Caco-2 (cell line): Measurements from ENCODE around the gene SH3GL2. TPM values are rescaled to one million over a fixed set of nuclear protein-coding genes. Genes with fewer than 3 reads are reported as not detected.

Source experiments
- BruUV-seq: library from RNA; stranded (reverse); fragments of 400-500 nt; replicated peaks from 2 replicates; lab custom pipeline; 2021; lab: Mats Ljungman, UMichigan
- CTCF ChIA-PET: fragments of 300-600 bp; sonication (Branson Sonifier 250); formaldehyde crosslinking; loops from one replicate; lab custom pipeline; 2022; ENCODE audit warnings: antibody characterized with exemption; lab: Charles Lee
- POLR2A ChIA-PET: fragments of 300-600 bp; sonication (Branson Sonifier 250); formaldehyde crosslinking; loops from one replicate; lab custom pipeline; 2022; ENCODE audit warnings: antibody characterized with exemption; lab: Charles Lee
- DNase-seq, 2 experiments: peaks; one replicate each; pipeline versions ENCODE4 v3.0.0 to v3.0.0-alpha.2; 2020 to 2022
- H3K27me3 ChIP-seq: replicated peaks from 2 replicates; pipeline ENCODE4 v1.6.0; 2011; ENCODE audit warnings: low read length; ENCODE audit not compliant: control insufficient read depth, insufficient read depth
- H3K36me3 ChIP-seq: 2 replicates; pipeline ENCODE4 v1.5.1; 2011; ENCODE audit warnings: low read length; ENCODE audit not compliant: control insufficient read depth, insufficient read depth
- H3K4me1 ChIP-seq: fragments of 250-450 bp; sonication (Bioruptor Pico); 2 replicates; pipeline ENCODE4 v1.5.1; 2020; ENCODE audit warnings: mild to moderate bottlenecking
- H3K4me3 ChIP-seq: 2 replicates; pipeline ENCODE4 v1.5.1; 2011; ENCODE audit warnings: low read depth, mild to moderate bottlenecking, control low read depth, low read length
- H3K9me3 ChIP-seq: fragments of 250-450 bp; sonication (Bioruptor Pico); 2 replicates; pipeline ENCODE4 v1.5.1; 2020; ENCODE audit warnings: mild to moderate bottlenecking, moderate library complexity
- H3K27ac Mint-ChIP-seq: one replicate; pipeline ENCODE4 v1.8.0; 2022; ENCODE audit warnings: mixed read lengths; ENCODE audit not compliant: unreplicated experiment
- H3K27me3 Mint-ChIP-seq: one replicate; pipeline ENCODE4 v1.8.0; 2022; ENCODE audit warnings: mixed read lengths; ENCODE audit not compliant: insufficient read depth, unreplicated experiment
- H3K36me3 Mint-ChIP-seq: one replicate; pipeline ENCODE4 v1.8.0; 2022; ENCODE audit warnings: mild to moderate bottlenecking, mixed read lengths; ENCODE audit not compliant: insufficient read depth, unreplicated experiment
- H3K4me1 Mint-ChIP-seq: one replicate; pipeline ENCODE4 v1.8.0; 2022; ENCODE audit warnings: low read depth, mixed read lengths; ENCODE audit not compliant: unreplicated experiment
- H3K4me3 Mint-ChIP-seq: one replicate; pipeline ENCODE4 v1.8.0; 2022; ENCODE audit warnings: mild to moderate bottlenecking, moderate library complexity, mixed read lengths; ENCODE audit not compliant: unreplicated experiment
- H3K9me3 Mint-ChIP-seq: one replicate; pipeline ENCODE4 v1.8.0; 2022; ENCODE audit warnings: mixed read lengths; ENCODE audit not compliant: unreplicated experiment
- intact Hi-C: fragments of 100-400 bp; cut with micrococcal nuclease; formaldehyde crosslinking; loops from one replicate; pipeline ENCODE4 v1.10.0; 2022; ENCODE audit not compliant: unreplicated experiment
- total RNA-seq: library from RNA; stranded (reverse); gene quantifications from 2 replicates; pipeline ENCODE4 v1.2.3, GENCODE V29; 2022
- TF ChIP-seq, protein P1 (sequence below), 2 experiments: fragments of 200-600 bp in 1 of 2; IDR thresholded peaks; 1 replicate in 1 of 2; 2 replicates in 1 of 2; pipeline versions ENCODE4 v1.5.1 to v1.8.0; 2011 to 2022; ENCODE audit warnings: antibody characterized with exemption in 1 of 2, control low read depth in 1 of 2, inconsistent platforms in 1 of 2, low read depth in 1 of 2, low read length in 1 of 2, mild to moderate bottlenecking in 1 of 2, moderate library complexity in 1 of 2; ENCODE audit not compliant: insufficient read depth in 1 of 2, severe bottlenecking in 1 of 2, unreplicated experiment in 1 of 2

Gene SH3GL2
- total RNA-seq, 1 experiment from 2014 or later = not detected

DNA sequence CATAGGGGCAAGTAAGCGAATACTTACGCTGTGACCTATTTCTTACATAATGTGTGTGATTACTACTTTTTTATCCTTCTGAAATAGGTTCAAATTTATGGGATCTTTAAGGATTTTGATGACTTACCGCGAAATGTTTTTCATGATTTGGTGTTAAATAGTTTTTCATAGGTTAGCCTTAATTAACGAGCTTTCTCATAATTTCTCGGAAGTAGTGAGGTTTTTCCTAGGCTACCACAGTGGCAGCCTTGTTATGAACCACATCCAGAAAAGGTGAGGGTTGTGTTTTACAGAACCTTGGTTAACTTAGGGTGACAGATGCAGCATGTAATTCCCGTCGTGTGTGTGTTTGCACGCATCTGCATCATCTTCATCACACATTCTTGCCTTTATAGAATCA lies 1.3 kb downstream of the SH3GL2 start:
- Histone ChIP-seq H3K27me3 (no peaks in the 10 kb centered on the region; the same call in 1 of the 2 replicates), H3K4me3 (no peak overlapping the region), H3K4me1 (no peaks in the 10 kb centered on the region), H3K36me3 (no peaks in the 10 kb centered on the region), H3K9me3 (no peaks in the 10 kb centered on the region)
- ChIA-PET POLR2A (no interaction called here), CTCF (no interaction called here)
- TF ChIP-seq, protein P1, sequence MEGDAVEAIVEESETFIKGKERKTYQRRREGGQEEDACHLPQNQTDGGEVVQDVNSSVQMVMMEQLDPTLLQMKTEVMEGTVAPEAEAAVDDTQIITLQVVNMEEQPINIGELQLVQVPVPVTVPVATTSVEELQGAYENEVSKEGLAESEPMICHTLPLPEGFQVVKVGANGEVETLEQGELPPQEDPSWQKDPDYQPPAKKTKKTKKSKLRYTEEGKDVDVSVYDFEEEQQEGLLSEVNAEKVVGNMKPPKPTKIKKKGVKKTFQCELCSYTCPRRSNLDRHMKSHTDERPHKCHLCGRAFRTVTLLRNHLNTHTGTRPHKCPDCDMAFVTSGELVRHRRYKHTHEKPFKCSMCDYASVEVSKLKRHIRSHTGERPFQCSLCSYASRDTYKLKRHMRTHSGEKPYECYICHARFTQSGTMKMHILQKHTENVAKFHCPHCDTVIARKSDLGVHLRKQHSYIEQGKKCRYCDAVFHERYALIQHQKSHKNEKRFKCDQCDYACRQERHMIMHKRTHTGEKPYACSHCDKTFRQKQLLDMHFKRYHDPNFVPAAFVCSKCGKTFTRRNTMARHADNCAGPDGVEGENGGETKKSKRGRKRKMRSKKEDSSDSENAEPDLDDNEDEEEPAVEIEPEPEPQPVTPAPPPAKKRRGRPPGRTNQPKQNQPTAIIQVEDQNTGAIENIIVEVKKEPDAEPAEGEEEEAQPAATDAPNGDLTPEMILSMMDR (IDR thresholded peaks at IDR 0.05; ENCODE audit: insufficient read depth in 1 of 2, low read depth in 1 of 2, low read length in 1 of 2, severe bottlenecking in 1 of 2, unreplicated experiment in 1 of 2) = no peak
- no peaks in the 10 kb centered on the region for H3K36me3 Mint-ChIP-seq
- no peak overlapping the region for H3K4me3 Mint-ChIP-seq
- no peaks in the 10 kb centered on the region for H3K4me1 Mint-ChIP-seq
- no TSS peak for BruUV-seq
- H3K27me3 Mint-ChIP-seq = peaks cover 17% of the 10 kb centered on the region
- intact Hi-C loops = no loop called here
- no peak overlapping the region for H3K27ac Mint-ChIP-seq
- H3K9me3 Mint-ChIP-seq = no peaks in the 10 kb centered on the region
- DNase-seq = no peak

DNA sequence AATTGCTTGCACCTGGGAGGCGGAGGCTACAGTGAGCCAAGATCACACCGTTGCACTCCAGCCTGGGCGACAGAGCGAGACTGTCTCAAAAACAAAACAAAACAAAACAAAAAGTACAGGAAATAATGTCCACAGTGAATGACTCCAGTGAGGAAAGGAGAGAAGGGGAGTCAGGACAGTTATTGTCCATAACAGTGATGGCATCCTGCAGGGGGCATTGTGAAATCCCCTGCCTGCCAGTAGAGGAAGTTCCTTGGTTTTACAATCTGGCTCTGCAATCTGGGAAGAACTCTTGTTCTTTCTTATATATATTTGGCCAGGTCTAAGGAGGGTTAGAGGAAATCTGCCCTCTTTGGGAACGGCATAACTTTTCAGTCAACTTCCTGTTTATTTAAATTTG lies 8.2 kb downstream of the SH3GL2 start:
- Histone ChIP-seq H3K4me1 (no peaks in the 10 kb centered on the region), H3K4me3 (no peak overlapping the region), H3K36me3 (no peaks in the 10 kb centered on the region), H3K27me3 (no peaks in the 10 kb centered on the region), H3K9me3 (no peaks in the 10 kb centered on the region)
- no peaks in the 10 kb centered on the region for H3K9me3 Mint-ChIP-seq
- H3K36me3 Mint-ChIP-seq = peaks cover 7% of the 10 kb centered on the region
- ChIA-PET POLR2A (no interaction called here), CTCF (no interaction called here)
- DNase-seq = no peak
- TF ChIP-seq, protein P1 (IDR thresholded peaks at IDR 0.05; ENCODE audit: insufficient read depth in 1 of 2, low read depth in 1 of 2, low read length in 1 of 2, severe bottlenecking in 1 of 2, unreplicated experiment in 1 of 2) = no peak
- intact Hi-C loops = no loop called here
- H3K27ac Mint-ChIP-seq = no peak overlapping the region
- no peak overlapping the region for H3K4me3 Mint-ChIP-seq
- BruUV-seq = no TSS peak
- H3K4me1 Mint-ChIP-seq = no peaks in the 10 kb centered on the region
- peaks cover 8% of the 10 kb centered on the region for H3K27me3 Mint-ChIP-seq

DNA sequence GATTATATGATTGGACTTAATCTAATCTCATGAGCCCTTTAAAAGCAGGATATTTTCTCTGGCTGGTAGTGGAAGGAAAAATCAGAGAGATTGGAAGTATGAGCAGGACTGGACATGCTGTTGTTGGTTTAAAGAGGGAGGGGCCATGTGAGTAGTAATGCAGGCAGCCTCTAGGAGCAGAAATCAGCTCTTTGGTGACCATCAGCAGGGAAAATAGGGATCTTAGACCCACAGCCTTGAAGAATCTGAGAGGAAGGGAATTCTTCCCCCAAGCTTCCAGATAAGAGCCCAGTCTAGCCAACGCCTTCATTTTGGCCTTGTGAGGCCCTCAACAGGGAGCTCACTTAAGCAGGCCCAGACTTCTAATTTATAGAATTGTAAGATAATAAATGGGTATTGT lies 9.5 kb downstream of the SH3GL2 start:
- TF ChIP-seq, protein P1 (IDR thresholded peaks at IDR 0.05; ENCODE audit: insufficient read depth in 1 of 2, low read depth in 1 of 2, low read length in 1 of 2, severe bottlenecking in 1 of 2, unreplicated experiment in 1 of 2) = no peak
- intact Hi-C loops = no loop called here
- Mint-ChIP-seq H3K4me3 (no peak overlapping the region), H3K36me3 (peaks cover 7% of the 10 kb centered on the region), H3K27ac (no peak overlapping the region), H3K27me3 (peaks cover 11% of the 10 kb centered on the region), H3K4me1 (no peaks in the 10 kb centered on the region), H3K9me3 (no peaks in the 10 kb centered on the region)
- ChIA-PET CTCF (no interaction called here), POLR2A (no interaction called here)
- Histone ChIP-seq H3K4me1 (no peaks in the 10 kb centered on the region), H3K36me3 (no peaks in the 10 kb centered on the region), H3K9me3 (no peaks in the 10 kb centered on the region), H3K27me3 (no peaks in the 10 kb centered on the region), H3K4me3 (no peak overlapping the region)
- no TSS peak for BruUV-seq
- DNase-seq = no peak
